HTERT RPE-1 (cell line): ENCODE measurements around the gene TCF3.

Source experiments
- in situ Hi-C: fragments of 300-500 bp; cut with MboI; formaldehyde crosslinking; loops from 4 replicates; pipeline ENCODE4 v1.14.3; 2020; ENCODE audit warnings: low sequenced_read_pairs

Gene TCF3

GRCh38 chr19:1632462-1633268, 19.8 kb downstream of the TCF3 start:
- in situ Hi-C loops, result no loop called here

GRCh38 chr19:1631557-1632100, 20.8 kb downstream of the TCF3 start:
- in situ Hi-C loops, result no loop called here

- in situ Hi-C loops, result no loop called here
These were observed 21.6 kb downstream of the TCF3 start for GRCh38 chr19:1630811-1631210.

- in situ Hi-C loops, result no loop called here
These were observed 22.4 kb downstream of the TCF3 start for GRCh38 chr19:1630012-1630411.

GRCh38 chr19:1629256-1629808, 23.1 kb downstream of the TCF3 start:
- in situ Hi-C loops, result no loop called here

- in situ Hi-C loops, result no loop called here
These were observed 25.2 kb downstream of the TCF3 start for GRCh38 chr19:1627194-1627593.

GRCh38 chr19:1626417-1627010, 25.9 kb downstream of the TCF3 start:
- in situ Hi-C loops, result no loop called here

- in situ Hi-C loops, result no loop called here
These were observed 28.0 kb downstream of the TCF3 start for GRCh38 chr19:1624458-1624857.

GRCh38 chr19:1622541-1622940, 29.9 kb downstream of the TCF3 start:
- in situ Hi-C loops, result no loop called here

- in situ Hi-C loops, result no loop called here
These were observed 30.4 kb downstream of the TCF3 start for GRCh38 chr19:1622007-1622406.

- in situ Hi-C loops, result no loop called here
These were observed 30.8 kb downstream of the TCF3 start for GRCh38 chr19:1621574-1621973.

GRCh38 chr19:1621021-1621420, 31.4 kb downstream of the TCF3 start:
- in situ Hi-C loops, result no loop called here

GRCh38 chr19:1620502-1620901, 31.9 kb downstream of the TCF3 start:
- in situ Hi-C loops, result no loop called here

GRCh38 chr19:1619703-1620102, 32.7 kb downstream of the TCF3 start:
- in situ Hi-C loops, result no loop called here

- in situ Hi-C loops, result no loop called here
These were observed 33.3 kb downstream of the TCF3 start for GRCh38 chr19:1619094-1619439.

- in situ Hi-C loops, result no loop called here
These were observed 34.0 kb downstream of the TCF3 start for GRCh38 chr19:1618157-1619093.

GRCh38 chr19:1616875-1617274, 35.5 kb downstream of the TCF3 start:
- in situ Hi-C loops, result no loop called here

- in situ Hi-C loops, result no loop called here
These were observed 36.0 kb downstream of the TCF3 start for GRCh38 chr19:1616396-1616795.

- in situ Hi-C loops, result no loop called here
These were observed 37.2 kb downstream of the TCF3 start for GRCh38 chr19:1615156-1615765.

- in situ Hi-C loops, result no loop called here
These were observed 38.4 kb downstream of the TCF3 start for GRCh38 chr19:1613808-1614570.
